ENCODE data around the gene IFT20.
A peak's percentile ranks its signal among the peaks of the same experiment; 100 is the strongest.

DNA sequence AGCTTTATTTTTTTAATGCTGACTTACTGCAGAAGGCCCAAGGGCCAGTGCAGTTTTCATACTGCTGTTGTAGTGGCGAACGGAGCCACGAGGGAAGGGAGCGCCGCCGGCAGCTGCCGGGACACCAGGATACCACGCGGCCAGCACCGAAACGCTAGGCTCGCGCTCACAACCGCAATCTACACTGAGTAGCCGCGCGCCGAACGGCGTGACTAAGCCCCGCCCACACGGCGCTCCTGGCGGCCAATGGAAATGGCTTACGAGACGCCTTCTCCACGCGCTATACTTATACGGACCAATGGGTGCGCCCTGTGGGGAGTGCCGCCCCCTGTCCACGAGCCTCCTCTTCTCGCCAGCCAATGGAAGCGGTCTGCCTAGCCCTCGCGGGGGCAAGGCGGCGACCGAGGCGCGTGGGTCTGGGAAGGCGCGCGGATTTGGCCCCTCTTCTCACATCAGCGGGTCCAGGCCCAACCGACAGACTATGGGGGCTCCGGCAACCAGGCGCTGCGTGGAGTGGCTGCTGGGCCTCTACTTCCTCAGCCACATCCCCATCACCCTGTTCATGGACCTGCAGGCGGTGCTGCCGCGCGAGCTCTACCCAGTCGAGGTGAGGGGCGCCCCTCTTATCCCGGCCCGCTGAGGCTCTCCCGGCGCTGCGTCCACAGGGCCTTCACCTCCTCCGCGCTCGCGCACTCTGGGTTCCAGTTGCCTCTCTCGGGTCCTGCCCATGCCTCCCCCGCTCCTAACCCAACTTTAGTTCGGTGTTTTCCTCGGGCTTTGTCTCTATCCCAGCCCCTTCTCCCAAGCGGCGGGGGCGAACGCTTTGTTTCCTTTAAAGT, 16.3 kb downstream of the IFT20 start, which contains the start of gene TMEM97:
- TF ChIP-seq HDAC6 (IDR thresholded peaks at IDR 0.05; ENCODE audit: unreplicated experiment) (no peak), POLR2A (IDR thresholded peaks at IDR 0.05; ENCODE audit: low read depth, low read length) (peak; percentile 83), ATF7 (IDR thresholded peaks at IDR 0.05; ENCODE audit: low read depth) (no peak), NFYA (IDR thresholded peaks at IDR 0.05; ENCODE audit: borderline replicate concordance, low read depth, low read length) (peak; percentile 47), CREB1 (IDR thresholded peaks at IDR 0.05; ENCODE audit: low read depth) (peak; percentile 91), CHD1 (IDR thresholded peaks at IDR 0.05; ENCODE audit: low read depth, low read length) (no peak)
- TF ChIP-seq, protein P1, sequence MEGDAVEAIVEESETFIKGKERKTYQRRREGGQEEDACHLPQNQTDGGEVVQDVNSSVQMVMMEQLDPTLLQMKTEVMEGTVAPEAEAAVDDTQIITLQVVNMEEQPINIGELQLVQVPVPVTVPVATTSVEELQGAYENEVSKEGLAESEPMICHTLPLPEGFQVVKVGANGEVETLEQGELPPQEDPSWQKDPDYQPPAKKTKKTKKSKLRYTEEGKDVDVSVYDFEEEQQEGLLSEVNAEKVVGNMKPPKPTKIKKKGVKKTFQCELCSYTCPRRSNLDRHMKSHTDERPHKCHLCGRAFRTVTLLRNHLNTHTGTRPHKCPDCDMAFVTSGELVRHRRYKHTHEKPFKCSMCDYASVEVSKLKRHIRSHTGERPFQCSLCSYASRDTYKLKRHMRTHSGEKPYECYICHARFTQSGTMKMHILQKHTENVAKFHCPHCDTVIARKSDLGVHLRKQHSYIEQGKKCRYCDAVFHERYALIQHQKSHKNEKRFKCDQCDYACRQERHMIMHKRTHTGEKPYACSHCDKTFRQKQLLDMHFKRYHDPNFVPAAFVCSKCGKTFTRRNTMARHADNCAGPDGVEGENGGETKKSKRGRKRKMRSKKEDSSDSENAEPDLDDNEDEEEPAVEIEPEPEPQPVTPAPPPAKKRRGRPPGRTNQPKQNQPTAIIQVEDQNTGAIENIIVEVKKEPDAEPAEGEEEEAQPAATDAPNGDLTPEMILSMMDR (IDR thresholded peaks at IDR 0.05 in 2 of 3, conservative IDR thresholded peaks at IDR 0.05 in 1 of 3; ENCODE audit: control insufficient read depth in 2 of 3, extremely low read depth in 1 of 3, insufficient read depth in 1 of 3, low read depth in 3 of 3, low read length in 3 of 3) = 0 out of 6 replicates have a peak, but pooled peaks of 2 of the 3 experiments have one; percentile 3 to 9
